ENCODE data around the gene SSX2.
"Not testable (repeated sequence)": the region's sequence is repeated elsewhere in the genome, so short reads cannot be mapped to it uniquely, and the experiment has no call there.

SSX2 gene, protein sequence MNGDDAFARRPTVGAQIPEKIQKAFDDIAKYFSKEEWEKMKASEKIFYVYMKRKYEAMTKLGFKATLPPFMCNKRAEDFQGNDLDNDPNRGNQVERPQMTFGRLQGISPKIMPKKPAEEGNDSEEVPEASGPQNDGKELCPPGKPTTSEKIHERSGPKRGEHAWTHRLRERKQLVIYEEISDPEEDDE

DNA sequence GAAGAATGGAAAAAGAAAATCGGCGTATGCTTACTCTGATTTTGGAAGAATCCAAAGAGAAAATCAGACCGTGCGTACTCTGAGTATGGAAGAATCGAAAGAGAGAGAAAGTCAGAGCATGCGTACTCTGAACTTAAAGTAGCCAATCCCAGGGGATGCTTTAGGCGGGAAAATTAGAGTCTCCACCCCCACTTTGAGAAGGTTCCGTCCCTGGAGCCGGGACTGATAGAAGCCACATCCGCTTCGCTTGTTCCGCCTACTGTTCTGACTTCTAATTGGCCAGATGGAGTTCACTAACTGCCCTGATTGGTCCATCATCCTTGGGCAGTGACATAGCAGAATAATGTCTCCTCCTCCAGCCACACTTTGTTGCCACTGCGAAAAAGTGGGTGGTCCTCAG, at the start of gene SSX2:
Gene SSX2 (minus strand): TSS at position 101 of the 400 bp plus-strand sequence. CDS start 1,429 bp downstream, outside the sequence.
- H3K36me3 Mint-ChIP-seq (ENCODE audit: low read depth); H3K4me3 Mint-ChIP-seq; H3K4me1 Mint-ChIP-seq (ENCODE audit: low read depth); H3K27me3 Mint-ChIP-seq; H3K27ac Mint-ChIP-seq; H3K9me3 Mint-ChIP-seq: not testable (repeated sequence)

DNA sequence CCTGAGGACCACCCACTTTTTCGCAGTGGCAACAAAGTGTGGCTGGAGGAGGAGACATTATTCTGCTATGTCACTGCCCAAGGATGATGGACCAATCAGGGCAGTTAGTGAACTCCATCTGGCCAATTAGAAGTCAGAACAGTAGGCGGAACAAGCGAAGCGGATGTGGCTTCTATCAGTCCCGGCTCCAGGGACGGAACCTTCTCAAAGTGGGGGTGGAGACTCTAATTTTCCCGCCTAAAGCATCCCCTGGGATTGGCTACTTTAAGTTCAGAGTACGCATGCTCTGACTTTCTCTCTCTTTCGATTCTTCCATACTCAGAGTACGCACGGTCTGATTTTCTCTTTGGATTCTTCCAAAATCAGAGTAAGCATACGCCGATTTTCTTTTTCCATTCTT, 44.0 kb upstream of the SSX2 start, which contains the start of gene SSX2B:
Gene SSX2B (plus strand): TSS at position 301 of the 400 bp plus-strand sequence. CDS start 1,429 bp downstream, outside the sequence.
- not testable (repeated sequence) for H3K4me1 Mint-ChIP-seq (ENCODE audit: low read depth); H3K27me3 Mint-ChIP-seq; H3K9me3 Mint-ChIP-seq; H3K36me3 Mint-ChIP-seq (ENCODE audit: low read depth); H3K4me3 Mint-ChIP-seq; H3K27ac Mint-ChIP-seq

DNA sequence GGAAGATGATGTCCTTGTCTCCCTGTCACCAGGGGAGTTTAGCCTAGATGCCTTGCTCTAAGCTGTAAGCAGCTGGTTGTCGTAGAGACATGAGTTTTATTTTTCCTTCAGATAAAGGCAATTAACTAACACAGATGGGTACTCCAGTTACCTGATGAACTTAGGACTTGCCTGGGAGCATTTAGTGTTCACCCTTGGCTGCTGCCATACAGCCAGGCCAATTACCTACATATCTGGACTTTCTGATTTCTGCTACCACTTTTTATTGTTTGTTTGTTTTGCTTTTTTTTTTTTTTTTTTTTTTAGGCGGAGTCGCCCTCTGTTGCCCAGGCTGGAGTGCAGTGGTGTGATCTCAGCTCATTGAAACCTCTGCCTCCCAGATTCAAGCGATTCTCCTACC, 14.9 kb downstream of the SSX2 start:
- H3K27ac Mint-ChIP-seq; H3K27me3 Mint-ChIP-seq; H3K36me3 Mint-ChIP-seq (ENCODE audit: low read depth); H3K9me3 Mint-ChIP-seq; H3K4me1 Mint-ChIP-seq (ENCODE audit: low read depth); H3K4me3 Mint-ChIP-seq: not testable (repeated sequence)

DNA sequence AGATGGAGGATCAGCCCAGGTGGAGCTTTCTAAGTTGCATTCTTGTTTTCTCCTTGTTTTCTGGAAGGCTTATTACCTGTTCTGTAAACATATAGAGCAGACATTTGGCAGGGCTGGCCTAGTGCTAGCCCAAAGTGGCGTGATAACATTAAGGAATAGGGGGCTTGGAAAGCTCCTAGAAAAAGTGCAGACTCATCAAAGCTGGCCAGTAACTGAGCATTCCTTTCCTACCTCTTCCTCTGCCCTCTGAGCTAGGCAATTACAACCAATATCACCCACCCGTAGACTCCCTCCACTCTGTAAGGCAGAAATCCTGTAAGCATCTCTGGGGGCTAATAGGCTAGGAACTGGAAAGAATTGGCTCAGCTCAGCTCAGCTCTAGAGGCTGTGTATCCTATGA, 44.8 kb downstream of the SSX2 start:
- not testable (repeated sequence) for H3K27me3 Mint-ChIP-seq; H3K4me3 Mint-ChIP-seq; H3K36me3 Mint-ChIP-seq (ENCODE audit: low read depth); H3K27ac Mint-ChIP-seq; H3K9me3 Mint-ChIP-seq; H3K4me1 Mint-ChIP-seq (ENCODE audit: low read depth)

DNA sequence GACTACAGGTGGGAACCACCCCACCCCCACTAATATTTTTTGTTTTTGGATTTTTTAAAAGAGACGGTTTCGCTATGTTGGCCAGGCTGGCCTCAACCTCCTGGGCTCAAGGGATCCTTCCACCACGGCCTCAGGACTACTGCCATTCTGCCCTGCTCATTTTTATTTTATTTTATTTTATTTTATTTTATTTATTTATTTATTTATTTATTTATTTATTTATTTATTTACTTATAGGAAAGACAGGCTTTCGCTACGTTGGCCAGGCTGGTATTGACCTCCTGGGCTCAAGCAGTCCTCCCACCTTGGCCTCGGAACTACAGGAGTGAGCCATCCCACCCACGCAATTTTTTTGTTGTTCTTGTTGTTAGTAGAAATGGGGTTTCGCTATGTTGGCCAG, 51.5 kb downstream of the SSX2 start:
- not testable (repeated sequence) for H3K9me3 Mint-ChIP-seq; H3K4me3 Mint-ChIP-seq; H3K27ac Mint-ChIP-seq; H3K36me3 Mint-ChIP-seq (ENCODE audit: low read depth); H3K4me1 Mint-ChIP-seq (ENCODE audit: low read depth); H3K27me3 Mint-ChIP-seq

DNA sequence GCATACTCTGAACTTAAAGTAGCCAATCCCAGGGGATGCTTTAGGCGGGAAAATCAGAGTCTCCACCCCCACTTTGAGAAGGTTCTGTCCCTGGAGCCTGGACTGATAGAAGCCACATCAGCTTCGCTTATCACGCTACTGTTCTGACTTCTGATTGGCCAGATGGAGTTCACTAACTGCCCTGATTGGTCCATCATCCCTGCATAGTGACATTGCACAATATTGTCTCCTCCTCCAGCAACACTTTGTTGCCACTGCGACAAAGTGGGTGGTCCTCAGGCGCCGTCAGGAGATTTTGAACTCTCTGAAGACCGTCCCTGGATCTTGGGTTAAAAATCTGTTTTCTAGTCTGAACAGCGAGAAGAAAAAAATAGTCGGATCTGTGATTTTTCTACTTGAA, 52.2 kb downstream of the SSX2 start, which contains the start of gene SSX7:
Gene SSX7 (minus strand): TSS at position 101 of the 400 bp plus-strand sequence. CDS start 1,428 bp downstream, outside the sequence.
- not testable (repeated sequence) for H3K27me3 Mint-ChIP-seq; H3K4me1 Mint-ChIP-seq (ENCODE audit: low read depth); H3K27ac Mint-ChIP-seq; H3K4me3 Mint-ChIP-seq; H3K9me3 Mint-ChIP-seq; H3K36me3 Mint-ChIP-seq (ENCODE audit: low read depth)

DNA sequence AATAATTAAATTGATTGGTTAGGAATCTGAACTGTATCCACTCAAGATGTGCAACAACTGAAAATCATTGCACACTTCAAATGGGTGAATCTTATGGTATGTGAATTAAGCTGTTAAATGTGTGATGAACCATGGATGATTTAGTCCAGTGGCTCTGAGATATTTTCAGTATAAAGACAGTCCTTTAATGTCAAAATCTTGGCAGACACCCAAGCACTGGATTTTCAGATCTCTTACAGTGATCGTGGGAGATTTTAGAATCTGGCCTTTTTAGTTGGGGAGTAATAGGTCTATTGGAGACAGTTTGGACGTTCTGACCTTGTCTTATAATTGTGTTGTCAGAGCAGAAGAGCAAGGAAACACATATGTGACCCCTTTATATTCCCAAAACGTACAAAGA, 56.3 kb downstream of the SSX2 start:
- not testable (repeated sequence) for H3K36me3 Mint-ChIP-seq (ENCODE audit: low read depth); H3K4me3 Mint-ChIP-seq; H3K4me1 Mint-ChIP-seq (ENCODE audit: low read depth); H3K27me3 Mint-ChIP-seq; H3K9me3 Mint-ChIP-seq; H3K27ac Mint-ChIP-seq

DNA sequence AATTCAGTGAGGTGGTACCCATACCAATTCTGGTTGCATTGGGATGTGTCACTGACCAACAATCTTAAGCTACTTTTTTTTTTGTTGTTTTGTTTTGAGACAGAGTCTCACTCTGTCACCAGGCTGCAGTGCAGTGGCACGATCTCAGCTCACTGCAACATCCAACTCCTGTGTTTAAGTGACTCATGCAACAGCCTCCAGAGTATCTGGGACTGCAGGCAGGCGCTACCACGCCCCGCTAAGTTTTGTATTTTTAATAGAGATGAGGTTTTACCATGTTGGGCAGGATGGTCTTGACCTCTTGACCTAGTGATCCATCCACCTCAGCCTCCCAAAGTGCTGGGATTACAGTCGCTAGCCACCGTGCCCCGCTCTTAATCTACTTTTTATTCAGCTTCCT, 58.0 kb downstream of the SSX2 start:
- H3K36me3 Mint-ChIP-seq (ENCODE audit: low read depth); H3K4me3 Mint-ChIP-seq; H3K9me3 Mint-ChIP-seq; H3K4me1 Mint-ChIP-seq (ENCODE audit: low read depth); H3K27me3 Mint-ChIP-seq; H3K27ac Mint-ChIP-seq: not testable (repeated sequence)
